Stimulated activated effector memory CD8-positive, alpha-beta T cell treated with anti-CD3 and anti-CD28 coated beads, Interleukin-12 subunit alpha, Interleukin-12 subunit beta, amount 100 ng/mL, for 72 hours (primary cell): ENCODE data around the gene NUDT16.
A peak's percentile ranks its signal among the peaks of the same experiment; 100 is the strongest.
"Not testable (repeated sequence)": the region's sequence is repeated elsewhere in the genome, so short reads cannot be mapped to it uniquely, and the experiment has no call there.

Experiments
- ATAC-seq: fragments of 150-1000 bp; cut with Tn5 transposase; 2 replicates; pipeline ENCODE4 v1.10.0; 2021
- DNase-seq, 2 donors: peaks; one replicate each; pipeline ENCODE4 v3.0.0; 2021 to 2022; ENCODE audit warnings: low spot score in 2 of 2
- H3K27ac Mint-ChIP-seq: one replicate; pipeline ENCODE4 v1.8.0; 2022; ENCODE audit warnings: mild to moderate bottlenecking, mixed read lengths
- H3K36me3 Mint-ChIP-seq: one replicate; pipeline ENCODE4 v1.8.0; 2022; ENCODE audit warnings: mild to moderate bottlenecking, mixed read lengths
- H3K4me1 Mint-ChIP-seq: one replicate; pipeline ENCODE4 v1.8.0; 2022; ENCODE audit warnings: mixed read lengths
- H3K4me3 Mint-ChIP-seq: one replicate; pipeline ENCODE4 v1.8.0; 2022; ENCODE audit warnings: mild to moderate bottlenecking, mixed read lengths
- H3K9me3 Mint-ChIP-seq: one replicate; pipeline ENCODE4 v1.8.0; 2022; ENCODE audit warnings: mixed read lengths

The NUDT16 gene

DNA sequence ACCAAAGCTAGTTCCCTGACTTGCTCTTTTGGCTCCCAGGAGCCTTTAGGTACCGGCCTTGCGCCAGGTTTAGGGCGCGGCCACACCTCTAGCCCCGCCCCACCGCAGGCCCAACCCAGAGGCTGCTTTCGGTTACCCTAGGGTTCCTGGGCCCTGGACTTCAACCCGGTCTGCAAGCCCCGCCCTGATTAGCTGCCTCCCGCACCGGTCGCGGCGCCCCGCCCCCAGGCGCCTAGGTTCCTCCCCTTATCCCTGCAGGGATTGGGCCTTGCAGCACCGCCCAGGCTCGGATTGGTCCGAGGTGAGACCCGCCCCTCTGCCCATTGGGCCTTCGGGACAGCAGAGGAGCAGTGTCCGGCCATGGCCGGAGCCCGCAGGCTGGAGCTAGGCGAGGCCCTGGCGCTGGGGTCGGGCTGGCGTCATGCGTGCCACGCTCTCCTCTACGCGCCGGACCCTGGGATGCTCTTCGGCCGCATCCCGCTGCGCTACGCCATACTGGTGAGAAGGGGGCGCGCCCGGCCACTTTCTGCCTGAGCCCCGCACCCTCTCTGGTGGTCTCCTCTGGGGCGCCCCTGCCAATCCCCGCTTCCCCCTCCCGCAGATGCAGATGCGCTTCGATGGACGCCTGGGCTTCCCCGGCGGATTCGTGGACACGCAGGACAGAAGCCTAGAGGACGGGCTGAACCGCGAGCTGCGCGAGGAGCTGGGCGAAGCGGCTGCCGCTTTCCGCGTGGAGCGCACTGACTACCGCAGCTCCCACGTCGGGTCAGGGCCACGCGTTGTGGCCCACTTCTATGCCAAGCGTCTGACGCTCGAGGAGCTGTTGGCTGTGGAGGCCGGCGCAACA, at the start of gene NUDT16:
NUDT16 (plus strand) TSS at position 330 of the 847 bp plus-strand sequence; CDS start at position 361, 31 bp downstream.
- H3K4me1 Mint-ChIP-seq, result peaks cover 42% of the 10 kb centered on the region
- no peaks in the 10 kb centered on the region for H3K9me3 Mint-ChIP-seq
- peaks cover 18% of the 10 kb centered on the region for H3K36me3 Mint-ChIP-seq
- H3K27ac Mint-ChIP-seq, result peak within 1 kb of the TSS; percentile 94
- peak within 1 kb of the TSS; percentile 91 for H3K4me3 Mint-ChIP-seq
- DNase-seq, result peak; percentile 90 to 97
- peak; percentile 99 for ATAC-seq

DNA sequence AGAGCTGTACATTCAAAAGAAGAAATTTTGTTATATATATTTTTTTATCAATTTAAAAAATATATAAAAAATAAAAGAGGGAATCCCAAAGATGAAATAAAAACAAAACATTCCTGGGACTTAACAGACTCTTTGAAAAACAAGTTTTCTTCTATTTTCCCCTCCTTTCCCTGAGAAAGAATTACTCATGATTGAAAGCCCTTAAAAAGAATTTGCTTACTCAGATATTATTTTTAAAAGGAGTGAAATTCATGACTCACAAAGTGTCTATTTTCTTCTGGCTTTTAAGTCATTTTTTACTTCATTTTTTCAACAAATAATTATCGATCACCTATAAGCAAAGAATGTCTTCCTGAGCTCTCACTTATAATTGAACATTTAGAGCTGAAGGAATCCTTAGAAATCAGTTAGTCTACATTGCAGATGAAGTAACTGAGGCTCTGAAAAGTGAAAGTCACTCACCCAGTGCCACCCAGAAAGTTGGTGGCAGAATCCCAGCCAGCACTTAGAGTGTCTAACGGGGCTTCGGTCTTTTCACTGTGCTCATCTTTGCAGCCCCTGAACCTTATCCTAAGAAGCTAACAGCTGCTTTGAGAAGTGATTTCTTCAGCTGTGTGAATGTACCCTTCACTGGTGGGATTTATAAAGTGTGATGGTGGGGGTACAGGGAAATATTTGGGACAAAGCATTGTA, 42.5 kb upstream of the NUDT16 start:
- H3K9me3 Mint-ChIP-seq, result no peaks in the 10 kb centered on the region

DNA sequence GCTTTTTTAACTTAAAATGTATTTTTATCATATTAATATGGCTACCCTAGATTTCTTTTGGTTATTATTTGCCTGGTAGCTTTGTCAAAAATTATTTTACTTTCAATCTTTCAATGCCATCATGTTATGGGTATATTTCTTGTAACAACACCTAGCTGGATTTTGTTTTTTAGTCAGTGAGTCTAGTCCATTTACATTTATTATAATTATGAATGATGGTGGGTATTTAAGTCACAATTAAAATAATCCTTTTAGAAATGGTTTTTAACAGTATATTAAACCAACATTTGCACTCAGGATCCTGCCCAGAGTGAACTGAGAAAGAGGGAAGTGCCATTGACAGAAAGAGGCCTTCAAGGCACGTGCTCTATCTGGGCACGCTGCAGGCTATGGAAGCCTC, 39.8 kb upstream of the NUDT16 start:
- H3K4me1 Mint-ChIP-seq, result no peaks in the 10 kb centered on the region
- H3K36me3 Mint-ChIP-seq, result no peaks in the 10 kb centered on the region
- H3K27ac Mint-ChIP-seq, result no peak overlapping the region
- no peak for DNase-seq
- no peak overlapping the region for H3K4me3 Mint-ChIP-seq
- no peaks in the 10 kb centered on the region for H3K9me3 Mint-ChIP-seq
- ATAC-seq, result no peak

More for the DNA sequence above, 42.5 kb upstream of the NUDT16 start:
- Mint-ChIP-seq H3K4me3 (no peak overlapping the region), H3K36me3 (no peaks in the 10 kb centered on the region), H3K4me1 (no peaks in the 10 kb centered on the region), H3K27ac (no peak overlapping the region)
- DNase-seq (no peak), ATAC-seq (no peak)

DNA sequence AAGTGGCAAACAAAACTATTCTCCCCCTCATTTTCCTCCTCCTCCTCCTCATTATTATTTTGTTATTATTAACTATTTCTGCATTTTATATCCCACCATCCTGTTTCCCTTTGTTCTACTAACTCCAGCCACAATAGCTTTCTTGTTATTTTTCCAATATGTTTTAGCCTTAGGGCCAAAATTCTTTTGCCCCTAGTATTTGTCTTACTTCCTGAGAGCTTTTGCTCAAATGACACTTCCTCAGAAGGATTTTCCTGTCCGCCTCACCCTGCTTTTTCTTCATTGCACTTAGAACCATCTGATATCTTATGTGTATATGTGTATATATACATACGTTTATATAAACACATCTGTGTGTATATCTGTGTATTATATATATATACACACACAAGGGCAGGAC, 32.7 kb upstream of the NUDT16 start:
- no peak overlapping the region for H3K4me3 Mint-ChIP-seq
- H3K27ac Mint-ChIP-seq, result no peak overlapping the region
- DNase-seq (no peak), ATAC-seq (no peak)
- no peaks in the 10 kb centered on the region for H3K4me1 Mint-ChIP-seq
- no peaks in the 10 kb centered on the region for H3K9me3 Mint-ChIP-seq
- no peaks in the 10 kb centered on the region for H3K36me3 Mint-ChIP-seq

DNA sequence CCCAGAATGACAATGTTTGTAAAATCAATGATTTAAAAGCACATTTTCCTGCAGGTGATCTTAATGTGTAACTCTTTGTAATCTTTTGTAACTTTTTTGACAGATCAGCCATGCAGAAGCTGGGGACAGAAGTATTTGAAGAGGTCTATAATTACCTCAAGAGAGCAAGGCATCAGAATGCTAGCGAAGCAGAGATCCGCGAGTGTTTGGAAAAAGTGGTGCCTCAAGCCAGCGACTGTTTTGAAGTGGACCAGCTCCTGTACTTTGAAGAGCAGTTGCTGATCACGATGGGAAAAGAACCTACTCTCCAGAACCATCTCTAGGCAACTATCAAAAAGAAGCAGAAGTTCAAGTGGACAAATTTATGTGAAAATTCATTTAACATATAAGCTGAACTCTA, 32.1 kb upstream of the NUDT16 start:
- Mint-ChIP-seq H3K9me3 (no peaks in the 10 kb centered on the region), H3K27ac (no peak overlapping the region), H3K36me3 (no peaks in the 10 kb centered on the region), H3K4me3 (no peak overlapping the region), H3K4me1 (no peaks in the 10 kb centered on the region)
- ATAC-seq (no peak), DNase-seq (no peak)

DNA sequence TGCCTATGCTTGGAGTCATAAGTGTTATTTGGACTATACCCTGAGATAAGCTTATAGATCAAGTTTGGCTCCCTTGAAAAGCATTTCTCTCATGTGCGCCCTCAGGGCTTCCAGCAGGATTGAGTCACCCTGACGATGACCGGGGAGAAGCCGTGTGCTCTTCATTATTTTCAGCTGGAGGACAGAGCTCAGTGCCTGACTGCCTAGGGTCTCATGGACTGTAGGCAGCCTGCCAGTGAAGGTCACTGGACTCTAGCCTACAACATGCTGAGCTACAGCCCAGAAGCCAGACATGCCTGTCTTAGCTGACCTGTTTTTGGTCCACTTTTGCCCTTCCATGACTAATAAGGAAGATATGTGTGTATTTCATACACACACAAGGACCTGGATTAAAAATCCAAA, 31.6 kb upstream of the NUDT16 start:
- no peak overlapping the region for H3K27ac Mint-ChIP-seq
- no peak for ATAC-seq
- no peaks in the 10 kb centered on the region for H3K9me3 Mint-ChIP-seq

DNA sequence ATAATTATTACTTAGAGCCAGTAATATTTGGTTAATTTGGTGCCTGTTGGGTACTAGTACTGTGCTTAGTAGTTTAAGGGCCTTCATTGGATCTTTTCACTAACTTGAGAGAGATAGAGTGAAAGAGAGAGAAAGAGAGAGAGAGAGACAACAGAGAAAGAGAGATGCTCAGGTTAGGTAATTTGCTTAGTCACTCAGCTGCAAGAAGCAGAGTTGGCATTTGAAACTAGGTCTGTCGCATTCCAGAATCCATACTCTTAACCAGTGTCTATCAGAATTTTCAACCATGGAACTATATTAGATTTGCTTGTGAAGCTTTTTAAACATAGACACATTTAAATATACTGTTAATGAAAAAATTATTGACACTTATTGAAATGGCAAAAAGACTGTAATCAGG, 31.1 kb upstream of the NUDT16 start:
- H3K4me3 Mint-ChIP-seq, result no peak overlapping the region
- no peak overlapping the region for H3K27ac Mint-ChIP-seq
- ATAC-seq, result no peak
- no peaks in the 10 kb centered on the region for H3K36me3 Mint-ChIP-seq
- DNase-seq, result no peak
- H3K9me3 Mint-ChIP-seq, result no peaks in the 10 kb centered on the region
- H3K4me1 Mint-ChIP-seq, result no peaks in the 10 kb centered on the region

More for the DNA sequence above, 31.6 kb upstream of the NUDT16 start:
- Mint-ChIP-seq H3K4me3 (no peak overlapping the region), H3K36me3 (no peaks in the 10 kb centered on the region), H3K4me1 (no peaks in the 10 kb centered on the region)
- no peak for DNase-seq

DNA sequence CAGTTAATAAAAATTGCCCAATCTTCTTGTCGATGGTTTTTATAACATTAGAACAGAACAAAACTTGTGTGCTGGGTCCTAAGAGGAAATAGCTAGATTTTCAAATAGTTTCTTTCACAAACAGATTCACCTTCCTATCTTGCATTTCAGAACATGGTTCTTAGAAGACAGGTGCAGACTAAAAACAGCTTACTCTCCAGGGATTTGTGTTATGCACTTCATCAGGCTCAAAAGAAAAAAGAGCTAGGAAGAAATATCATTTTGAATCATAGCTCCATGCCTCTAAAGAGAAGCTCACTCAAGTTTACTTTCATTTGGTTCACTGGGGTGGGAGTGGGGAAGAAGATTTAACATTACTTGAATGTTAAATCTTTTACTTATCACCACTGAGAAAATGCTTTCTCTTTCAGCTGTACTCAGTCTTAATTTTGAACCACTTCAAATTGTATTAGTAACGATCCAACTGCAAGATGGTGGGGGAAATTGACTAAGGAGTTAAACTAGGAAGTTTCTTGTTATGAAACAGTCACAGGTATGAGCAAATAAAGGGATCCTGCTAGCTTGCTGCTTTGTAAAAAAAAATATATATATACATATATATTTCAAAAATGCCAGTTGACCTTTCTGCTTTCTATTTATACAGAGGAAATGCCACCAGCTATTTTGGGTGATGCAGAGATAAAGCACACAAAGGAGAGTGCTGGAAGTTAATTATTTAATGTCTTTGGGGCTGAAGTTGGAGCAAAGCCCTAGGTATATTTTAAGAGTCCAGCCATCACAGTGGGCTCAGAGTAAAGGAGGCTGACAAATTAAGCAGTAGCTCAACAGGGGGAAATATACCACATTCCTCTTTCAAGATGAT, 28.3 kb upstream of the NUDT16 start:
- DNase-seq (no peak), ATAC-seq (no peak)
- H3K9me3 Mint-ChIP-seq, result no peaks in the 10 kb centered on the region
- H3K4me3 Mint-ChIP-seq, result no peak overlapping the region
- H3K27ac Mint-ChIP-seq, result no peak overlapping the region
- no peaks in the 10 kb centered on the region for H3K36me3 Mint-ChIP-seq
- no peaks in the 10 kb centered on the region for H3K4me1 Mint-ChIP-seq

DNA sequence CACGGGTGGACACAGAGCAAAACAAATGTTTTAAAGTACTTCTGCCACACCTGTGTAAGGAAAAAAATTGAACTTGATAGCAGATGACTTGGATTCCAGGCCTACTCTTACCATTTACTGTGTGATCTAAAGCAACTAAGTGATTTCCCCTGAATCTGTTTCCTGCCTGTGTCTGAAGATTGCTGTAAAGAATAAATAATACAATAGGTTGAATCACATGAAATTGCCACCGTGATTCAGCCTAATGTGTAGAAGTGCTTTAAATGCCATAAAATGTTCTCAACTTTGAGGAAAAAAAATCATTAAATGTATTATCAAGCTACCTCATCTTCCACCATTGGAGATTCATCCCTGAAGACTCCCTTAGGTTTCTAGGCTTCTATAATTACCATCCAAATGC, 27.6 kb upstream of the NUDT16 start:
- DNase-seq (no peak), ATAC-seq (no peak)
- H3K4me3 Mint-ChIP-seq, result no peak overlapping the region
- H3K9me3 Mint-ChIP-seq, result no peaks in the 10 kb centered on the region
- H3K4me1 Mint-ChIP-seq, result no peaks in the 10 kb centered on the region
- no peak overlapping the region for H3K27ac Mint-ChIP-seq
- H3K36me3 Mint-ChIP-seq, result no peaks in the 10 kb centered on the region

DNA sequence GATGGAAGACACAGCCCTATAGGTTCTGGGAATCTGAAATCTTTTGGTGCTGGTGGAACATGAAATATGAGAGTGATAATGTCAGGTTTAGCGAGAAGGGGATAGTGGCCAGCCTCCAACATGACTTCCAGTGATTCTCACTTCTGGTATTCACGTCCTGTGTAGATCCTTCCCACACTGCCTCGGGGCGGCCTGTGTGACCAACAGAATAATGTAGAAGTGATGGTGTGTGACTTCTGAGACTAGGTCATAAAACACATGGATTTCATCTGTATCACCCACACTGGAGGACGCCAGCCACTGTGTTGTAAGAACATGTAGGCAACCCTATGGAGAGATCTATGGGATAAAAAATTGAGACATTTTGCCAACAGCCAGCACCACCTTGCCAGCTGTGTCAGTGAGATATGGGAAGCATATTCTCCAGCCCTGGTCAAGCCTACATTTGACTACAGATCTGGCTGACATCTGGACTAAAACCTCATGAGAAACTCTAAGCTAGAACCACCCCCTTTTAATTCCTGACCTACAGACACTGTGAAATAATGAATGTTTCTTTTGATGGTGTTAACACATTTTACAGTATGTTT, 25.5 kb upstream of the NUDT16 start:
- H3K27ac Mint-ChIP-seq, result no peak overlapping the region
- H3K36me3 Mint-ChIP-seq, result no peaks in the 10 kb centered on the region
- no peaks in the 10 kb centered on the region for H3K9me3 Mint-ChIP-seq
- ATAC-seq (no peak), DNase-seq (no peak)
- H3K4me3 Mint-ChIP-seq, result no peak overlapping the region
- H3K4me1 Mint-ChIP-seq, result peaks cover 3% of the 10 kb centered on the region

DNA sequence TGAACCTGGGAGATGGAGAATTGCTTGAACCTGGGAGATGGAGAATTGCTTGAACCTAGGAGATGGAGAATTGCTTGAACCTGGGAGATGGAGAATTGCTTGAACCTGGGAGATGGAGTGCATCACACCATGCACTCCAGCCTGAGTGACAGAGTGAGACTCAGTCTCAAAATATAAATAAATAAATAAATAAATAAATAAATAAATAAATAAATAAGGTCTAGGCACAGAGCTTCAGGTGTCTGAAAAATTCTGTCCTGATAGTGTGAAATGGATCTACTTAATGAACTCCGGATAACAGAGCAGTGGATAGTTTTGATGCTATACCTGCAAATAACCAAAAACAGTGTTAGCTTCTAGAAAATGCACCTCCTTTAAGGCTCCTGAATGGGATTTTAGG, 24.3 kb upstream of the NUDT16 start:
- Mint-ChIP-seq H3K27ac (no peak overlapping the region), H3K9me3 (no peaks in the 10 kb centered on the region), H3K4me1 (peaks cover 12% of the 10 kb centered on the region), H3K36me3 (peaks cover 4% of the 10 kb centered on the region), H3K4me3 (no peak overlapping the region)
- DNase-seq, result no peak
- ATAC-seq, result no peak

DNA sequence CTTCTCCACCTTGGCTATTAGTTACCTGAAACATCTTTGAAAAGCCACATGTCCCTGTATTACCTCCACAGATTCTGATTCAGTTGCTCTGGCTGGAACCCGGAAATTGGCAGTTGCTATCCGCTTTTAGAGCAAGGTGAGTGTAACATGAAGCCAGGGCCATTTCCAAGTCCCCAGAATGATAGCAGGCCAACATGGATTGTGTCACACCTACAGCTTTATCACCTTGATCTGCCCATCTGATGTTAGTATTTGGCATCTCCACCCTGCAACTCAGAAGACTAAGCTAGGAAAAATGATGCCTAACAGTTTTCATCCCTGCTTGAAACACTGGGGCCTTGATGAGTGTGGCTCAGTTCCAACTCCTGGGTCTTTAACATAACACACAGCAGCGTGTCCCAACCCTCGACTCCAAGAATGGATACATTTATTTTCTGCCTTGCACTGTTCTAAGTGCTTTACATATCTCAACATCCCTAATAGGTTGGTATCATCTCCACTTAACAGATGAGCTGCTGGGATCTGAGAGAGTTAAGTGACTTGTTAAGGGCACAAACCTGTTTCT, 21.3 kb upstream of the NUDT16 start:
- DNase-seq (no peak), ATAC-seq (no peak)
- H3K4me1 Mint-ChIP-seq, result peaks cover 15% of the 10 kb centered on the region
- H3K36me3 Mint-ChIP-seq, result peaks cover 4% of the 10 kb centered on the region
- no peaks in the 10 kb centered on the region for H3K9me3 Mint-ChIP-seq
- H3K4me3 Mint-ChIP-seq, result no peak overlapping the region
- H3K27ac Mint-ChIP-seq, result no peak overlapping the region

DNA sequence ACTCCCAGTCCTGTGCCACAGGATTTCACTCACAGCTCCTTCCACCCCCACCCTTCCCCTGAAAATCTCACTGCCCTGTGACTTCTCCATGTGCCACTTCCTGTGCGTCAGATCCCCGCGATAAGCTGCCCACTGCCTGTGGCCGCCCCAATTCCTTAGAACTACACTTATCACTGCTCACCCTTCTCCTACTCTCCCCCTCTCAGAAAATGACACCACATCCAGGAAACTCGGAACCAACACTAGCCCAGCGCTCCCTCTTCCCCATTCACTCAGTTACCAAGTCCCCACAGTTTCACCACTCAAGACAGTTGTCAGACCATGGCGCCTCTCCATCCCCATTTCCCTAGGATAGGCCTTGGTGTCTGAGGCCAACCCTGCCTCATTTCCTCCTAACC, 20.5 kb upstream of the NUDT16 start:
- peak overlapping the region; percentile 66 for H3K4me3 Mint-ChIP-seq
- not testable (repeated sequence) for DNase-seq, H3K27ac Mint-ChIP-seq, H3K36me3 Mint-ChIP-seq, H3K9me3 Mint-ChIP-seq
- H3K4me1 Mint-ChIP-seq, result peaks cover 15% of the 10 kb centered on the region
- ATAC-seq, result peak; percentile 45

DNA sequence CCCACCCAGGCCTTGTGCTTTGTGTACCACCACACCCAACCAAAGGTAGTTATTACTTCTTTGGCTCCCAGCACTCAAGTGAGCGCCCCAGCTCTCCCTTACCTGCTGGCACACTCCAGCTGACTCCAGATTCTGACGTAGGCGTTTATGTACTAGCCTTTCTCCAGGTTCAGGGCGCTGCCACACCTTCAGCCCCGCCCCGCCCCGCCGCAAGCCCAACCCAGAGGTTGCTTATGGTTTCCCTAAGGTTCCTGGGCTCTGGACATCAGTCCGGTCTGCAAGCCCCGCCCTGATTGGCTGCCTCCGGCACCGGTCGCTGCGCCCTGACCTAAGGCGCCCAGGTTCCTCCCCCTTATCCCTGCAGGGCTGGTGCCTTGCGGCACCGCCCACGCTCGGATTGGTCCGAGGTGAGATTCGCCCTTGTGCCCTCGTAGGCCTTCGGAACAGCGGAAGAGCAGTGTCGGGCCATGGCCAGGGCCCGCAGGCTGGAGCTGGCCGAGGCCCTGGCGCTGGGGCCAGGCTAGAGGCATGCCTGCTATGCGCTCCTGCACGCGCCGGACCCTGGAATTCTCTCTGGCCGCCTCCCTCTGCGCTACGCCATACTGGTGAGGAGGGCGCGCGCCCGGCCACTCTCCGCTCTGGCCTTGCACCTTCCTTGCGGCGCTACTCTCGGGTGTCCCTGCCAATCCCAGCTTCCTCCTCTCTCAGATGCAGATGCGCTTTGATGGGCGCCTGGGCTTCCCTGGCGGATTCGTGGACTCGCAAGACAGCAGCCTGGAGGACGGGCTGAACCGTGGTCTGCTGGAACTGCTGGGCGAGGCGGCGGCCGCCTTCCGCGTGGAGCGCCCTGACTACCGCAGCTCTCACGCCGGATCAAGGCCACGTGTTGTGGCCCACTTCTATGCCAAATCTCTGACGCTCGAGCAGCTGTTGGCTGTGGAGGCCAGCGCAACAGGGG, 19.8 kb upstream of the NUDT16 start:
- H3K4me1 Mint-ChIP-seq, result peaks cover 15% of the 10 kb centered on the region
- H3K27ac Mint-ChIP-seq, result peak overlapping the region; percentile 37
- H3K4me3 Mint-ChIP-seq, result peak overlapping the region; percentile 66
- DNase-seq (no peak), ATAC-seq (peak; percentile 72)
- no peaks in the 10 kb centered on the region for H3K9me3 Mint-ChIP-seq
- peaks cover 4% of the 10 kb centered on the region for H3K36me3 Mint-ChIP-seq
